ENCODE measurements around the gene ASXL3. TPM values are rescaled to one million over a fixed set of nuclear protein-coding genes. Genes with fewer than 3 reads are reported as not detected.

The ASXL3 gene
- total RNA-seq, 2 donors from 2014 or later, result not detected

DNA sequence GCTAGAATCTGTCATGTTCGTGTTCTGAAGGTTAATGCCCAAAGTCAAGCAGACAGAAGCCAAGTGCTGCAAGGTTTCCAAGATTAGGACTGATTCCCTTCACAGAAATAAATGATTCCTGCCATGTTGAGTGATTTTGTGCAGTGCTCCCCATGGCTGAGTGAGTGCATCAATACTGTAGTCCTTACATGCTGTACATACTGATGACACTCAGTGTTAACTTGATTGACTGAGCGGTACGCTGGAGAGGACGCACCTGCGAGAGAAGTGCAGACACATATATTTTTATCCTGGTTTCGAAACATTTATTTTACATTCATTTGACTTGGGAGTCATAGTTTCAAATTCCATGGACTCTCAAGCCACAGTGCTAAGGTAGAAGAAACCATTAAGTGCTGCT lies 92.0 kb downstream of the ASXL3 start:
- DNase-seq (ENCODE audit: low spot score in 2 of 2) (no peak), ATAC-seq (no peak)
- H3K36me3 Mint-ChIP-seq, result peaks cover 0 to 6% of the 10 kb centered on the region in 2 donors
- H3K27ac Mint-ChIP-seq, result no peak overlapping the region
- H3K9me3 Mint-ChIP-seq, result peaks cover 5 to 11% of the 10 kb centered on the region in 2 donors

DNA sequence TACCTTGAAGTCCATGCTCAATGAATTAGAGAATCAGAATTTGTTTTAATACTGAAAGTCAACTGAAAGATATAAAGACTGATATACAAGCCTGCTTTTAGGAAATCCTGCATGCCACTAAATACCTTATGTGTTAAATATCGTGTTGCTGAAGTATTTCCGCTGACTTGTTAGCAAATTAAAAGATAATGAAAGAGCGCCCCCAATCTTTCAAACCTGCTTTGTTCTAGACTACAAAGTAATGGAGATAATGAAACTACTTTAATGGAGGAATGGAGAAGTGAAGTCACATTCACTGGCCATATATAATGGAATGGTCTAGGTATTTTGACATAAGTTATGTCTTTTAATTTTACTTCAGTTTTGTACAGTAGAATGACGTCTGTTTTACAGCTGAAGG lies 95.7 kb downstream of the ASXL3 start:
- Mint-ChIP-seq H3K36me3 (peaks cover 0 to 6% of the 10 kb centered on the region in 2 donors), H3K9me3 (peaks cover 9 to 13% of the 10 kb centered on the region in 2 donors), H3K27ac (no peak overlapping the region)
- no peak for DNase-seq (ENCODE audit: low spot score in 2 of 2)
- ATAC-seq, result no peak

DNA sequence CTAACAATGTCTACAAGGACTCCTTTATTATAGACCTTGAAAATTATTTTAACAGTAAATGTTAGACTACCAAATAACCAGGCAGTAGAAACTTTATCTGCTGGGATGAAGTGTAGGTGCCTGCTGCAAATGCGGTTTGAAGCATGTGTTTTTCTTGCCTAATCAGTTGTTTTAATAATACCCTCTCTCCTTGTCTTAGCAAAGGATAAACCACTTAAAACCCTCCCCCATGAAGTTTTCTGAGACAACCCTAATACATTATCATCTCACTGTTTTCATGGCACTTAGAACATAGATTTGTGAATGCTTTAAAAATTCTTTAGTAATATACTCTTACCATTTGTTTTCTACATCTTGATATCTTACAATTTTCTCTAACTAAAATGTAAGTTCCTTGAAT lies 98.6 kb downstream of the ASXL3 start:
- ATAC-seq, result no peak
- H3K36me3 Mint-ChIP-seq, result peaks cover 0 to 6% of the 10 kb centered on the region in 2 donors

DNA sequence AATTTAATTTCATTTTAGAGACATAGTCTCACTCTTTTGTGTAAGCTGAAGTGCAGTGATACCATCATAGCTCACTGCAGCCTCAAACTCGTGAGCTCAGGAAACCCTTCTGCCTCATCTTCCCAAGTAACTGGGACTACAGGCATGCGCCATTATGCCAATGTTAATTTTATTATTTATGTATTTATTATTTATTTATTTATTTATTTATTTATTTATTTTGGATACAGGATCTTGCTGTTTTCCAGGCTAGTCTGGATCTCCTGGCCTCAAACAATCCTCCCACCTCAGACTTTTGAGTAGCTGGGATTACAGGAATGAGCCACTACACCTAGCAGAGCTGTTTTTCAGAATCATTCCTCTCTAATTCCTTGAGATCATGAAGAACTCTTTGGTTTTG lies 99.9 kb downstream of the ASXL3 start:
- peaks cover 8 to 9% of the 10 kb centered on the region in 2 donors for H3K9me3 Mint-ChIP-seq
- H3K27ac Mint-ChIP-seq, result no peak overlapping the region
- no peak for DNase-seq (ENCODE audit: low spot score in 2 of 2)
- ATAC-seq, result no peak
- peaks cover 0 to 6% of the 10 kb centered on the region in 2 donors for H3K36me3 Mint-ChIP-seq

More for the DNA sequence above, 98.6 kb downstream of the ASXL3 start:
- no peak overlapping the region for H3K27ac Mint-ChIP-seq
- no peak for DNase-seq (ENCODE audit: low spot score in 2 of 2)
- H3K9me3 Mint-ChIP-seq, result peaks cover 8 to 9% of the 10 kb centered on the region in 2 donors

DNA sequence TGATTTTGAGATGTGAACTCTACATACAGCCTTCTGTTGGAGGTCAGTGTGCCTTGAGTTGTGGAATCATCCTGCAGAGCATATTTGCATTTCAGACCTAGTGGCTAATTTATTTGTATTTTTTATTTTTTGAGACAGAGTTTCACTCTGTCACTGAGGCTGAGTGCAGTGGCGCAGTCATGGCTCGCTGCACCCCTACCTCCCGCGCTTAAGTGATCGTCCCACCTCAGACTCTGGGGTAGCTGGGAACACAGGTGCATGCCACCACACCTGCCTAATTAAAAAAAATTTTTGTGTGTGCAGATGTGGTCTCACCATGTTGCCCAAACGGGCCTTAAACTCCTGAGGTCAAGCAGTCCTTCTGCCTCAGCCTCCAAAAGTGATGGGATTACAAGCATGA lies 104.4 kb downstream of the ASXL3 start:
- H3K27ac Mint-ChIP-seq, result no peak overlapping the region

DNA sequence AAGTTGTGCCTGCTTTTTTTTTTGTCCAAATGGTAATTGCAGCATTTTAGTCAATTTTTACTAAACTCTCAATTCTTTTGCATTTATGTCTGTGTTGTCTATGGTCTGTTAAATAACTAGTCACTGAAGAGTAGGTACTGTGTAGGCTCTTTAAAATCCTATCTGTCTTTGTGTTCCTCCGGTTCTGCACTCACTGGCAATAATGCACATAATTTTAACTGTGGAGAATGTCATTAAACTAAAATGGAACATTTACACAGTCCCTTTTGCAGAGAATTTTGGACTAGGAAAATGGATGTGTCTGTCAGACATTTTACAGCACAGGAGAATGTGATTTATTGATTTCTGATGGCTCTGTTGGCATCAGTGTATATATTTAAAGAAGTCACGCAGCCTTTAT lies 116.6 kb downstream of the ASXL3 start:
- no peaks in the 10 kb centered on the region for H3K36me3 Mint-ChIP-seq
- H3K27ac Mint-ChIP-seq, result no peak overlapping the region
- peaks cover 21 to 24% of the 10 kb centered on the region in 2 donors for H3K9me3 Mint-ChIP-seq
- DNase-seq (ENCODE audit: low spot score in 2 of 2) (no peak), ATAC-seq (no peak)

More for the DNA sequence above, 104.4 kb downstream of the ASXL3 start:
- H3K36me3 Mint-ChIP-seq, result no peaks in the 10 kb centered on the region
- H3K9me3 Mint-ChIP-seq, result peaks cover 7 to 25% of the 10 kb centered on the region in 2 donors
- DNase-seq (ENCODE audit: low spot score in 2 of 2) (no peak), ATAC-seq (no peak)

DNA sequence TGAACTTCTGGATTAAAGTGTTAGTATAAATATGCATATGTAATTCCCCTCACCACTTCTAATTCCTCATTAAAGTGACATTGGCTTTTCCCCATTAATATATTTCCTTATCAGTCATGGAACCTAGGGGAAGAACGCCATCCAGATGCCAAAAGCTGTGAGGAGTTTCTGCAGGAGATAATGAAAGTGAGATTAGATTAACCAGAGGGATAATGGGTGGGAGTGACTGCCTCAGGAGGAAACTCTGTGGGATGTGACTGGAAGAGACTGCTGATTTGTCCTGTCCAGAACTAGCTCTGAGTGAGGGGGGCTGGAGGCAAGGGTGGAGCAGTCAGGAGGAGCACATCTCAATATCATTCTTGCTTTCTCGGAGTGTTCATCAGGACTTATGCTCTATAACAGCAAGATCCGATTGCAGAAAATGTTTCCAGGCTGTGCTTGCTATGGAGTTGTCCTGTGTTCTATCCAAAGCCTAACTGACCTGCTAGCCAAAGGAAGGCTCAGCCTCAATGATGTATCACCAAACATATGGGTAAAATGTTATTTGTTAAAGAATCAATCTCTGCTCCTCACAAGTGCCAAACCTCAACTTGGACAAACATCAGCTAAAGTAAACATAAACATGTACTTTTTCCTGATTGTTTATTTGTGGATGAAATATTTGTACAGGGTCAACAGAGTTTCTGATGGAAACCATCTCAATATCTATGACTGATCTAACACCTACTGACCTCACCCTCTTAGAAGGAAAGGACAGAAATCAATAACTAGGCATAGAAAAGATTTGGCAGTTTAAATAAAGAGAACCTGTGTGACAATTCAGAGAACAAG lies 118.5 kb downstream of the ASXL3 start:
- Mint-ChIP-seq H3K27ac (no peak overlapping the region), H3K9me3 (peaks cover 10 to 13% of the 10 kb centered on the region in 2 donors), H3K36me3 (no peaks in the 10 kb centered on the region)
- ATAC-seq (no peak), DNase-seq (ENCODE audit: low spot score in 2 of 2) (no peak)

DNA sequence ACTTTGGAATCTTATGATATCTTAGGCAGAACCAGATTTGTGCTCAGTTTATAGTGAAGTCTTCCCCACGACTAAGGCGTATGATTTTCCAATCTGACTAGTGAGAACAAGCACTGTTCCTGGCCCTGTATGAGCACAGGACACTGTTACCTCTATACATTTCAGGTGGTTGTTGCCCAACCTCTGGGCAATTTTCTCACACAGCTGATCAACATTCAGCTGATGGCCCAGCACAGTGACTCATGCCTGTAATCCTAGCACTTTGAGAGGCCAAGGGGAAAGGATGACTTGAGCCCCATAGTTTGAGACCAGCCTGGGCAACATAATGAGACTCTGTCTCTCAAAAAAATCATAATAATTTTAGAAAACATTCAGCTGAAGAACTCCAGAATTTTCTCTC lies 119.5 kb downstream of the ASXL3 start:
- DNase-seq (ENCODE audit: low spot score in 2 of 2) (no peak), ATAC-seq (no peak)
- Mint-ChIP-seq H3K27ac (no peak overlapping the region), H3K36me3 (no peaks in the 10 kb centered on the region), H3K9me3 (peaks cover 9 to 11% of the 10 kb centered on the region in 2 donors)

DNA sequence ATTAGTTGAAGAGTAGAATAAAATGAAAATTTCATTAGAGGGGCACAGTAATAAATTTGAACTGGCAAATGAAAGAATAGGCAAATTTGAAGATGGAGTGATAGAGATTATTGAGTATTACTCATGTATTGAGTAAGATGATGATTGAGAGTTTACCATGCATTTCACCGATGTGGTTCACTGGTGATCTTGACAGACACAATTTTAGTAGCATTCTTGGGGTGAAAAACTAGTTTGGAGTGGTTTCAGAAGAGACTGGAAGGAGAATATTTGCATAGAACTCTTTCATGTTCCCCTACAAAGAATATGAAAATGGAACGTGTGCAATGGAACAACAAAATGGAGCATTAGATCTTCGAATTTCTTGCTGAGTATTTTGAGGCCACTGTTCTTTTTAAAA lies 121.4 kb downstream of the ASXL3 start:
- DNase-seq (ENCODE audit: low spot score in 2 of 2) (no peak), ATAC-seq (no peak)
- no peaks in the 10 kb centered on the region for H3K36me3 Mint-ChIP-seq
- H3K27ac Mint-ChIP-seq, result no peak overlapping the region
- H3K9me3 Mint-ChIP-seq, result peaks cover 0 to 4% of the 10 kb centered on the region in 2 donors

DNA sequence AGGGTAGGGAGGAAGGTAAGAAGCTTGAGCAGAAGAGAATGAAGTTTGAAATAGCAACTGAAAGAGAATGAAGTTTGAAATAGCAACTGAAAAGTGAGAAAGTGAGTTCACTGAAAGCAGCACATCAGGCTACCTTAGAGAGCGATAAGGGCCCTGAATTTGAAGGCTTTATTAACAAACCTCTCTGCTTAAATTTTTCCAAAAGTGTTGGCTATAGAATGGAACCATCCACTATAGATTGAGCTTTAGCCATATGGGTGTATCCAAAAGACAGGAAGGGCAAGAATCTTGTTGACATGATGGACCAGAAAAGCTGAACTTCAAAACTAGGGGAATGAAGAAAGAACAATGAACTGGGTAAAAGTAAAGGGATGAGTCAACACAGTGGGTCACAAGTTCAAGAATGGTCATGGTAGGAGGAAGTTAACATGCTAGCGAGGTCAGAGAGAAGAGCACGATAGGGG lies 122.5 kb downstream of the ASXL3 start:
- H3K9me3 Mint-ChIP-seq, result no peaks in the 10 kb centered on the region
- H3K36me3 Mint-ChIP-seq, result no peaks in the 10 kb centered on the region
- H3K27ac Mint-ChIP-seq, result no peak overlapping the region
- no peak for ATAC-seq
- DNase-seq (ENCODE audit: low spot score in 2 of 2), result no peak

DNA sequence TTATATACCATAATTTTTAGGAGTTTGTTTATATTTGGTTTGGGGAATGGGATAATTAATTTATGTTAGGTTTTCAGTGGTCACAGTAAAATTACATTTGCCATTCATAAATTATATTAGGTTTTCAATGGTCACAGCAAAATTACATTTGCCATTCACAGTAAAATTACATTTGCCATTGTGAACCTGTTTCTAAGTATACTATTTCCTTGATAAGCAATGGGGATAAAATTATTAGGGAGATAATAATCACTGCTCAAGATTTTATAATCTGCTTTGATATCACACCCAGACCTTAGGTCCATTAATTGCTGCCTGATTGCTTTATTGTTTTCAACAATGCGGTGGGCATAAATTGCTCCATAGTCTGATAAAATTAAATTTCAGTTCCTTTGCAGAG lies 124.6 kb downstream of the ASXL3 start:
- ATAC-seq, result no peak
- no peak overlapping the region for H3K27ac Mint-ChIP-seq
- peaks cover 0 to 5% of the 10 kb centered on the region in 2 donors for H3K9me3 Mint-ChIP-seq
- H3K36me3 Mint-ChIP-seq, result no peaks in the 10 kb centered on the region
- no peak for DNase-seq (ENCODE audit: low spot score in 2 of 2)

DNA sequence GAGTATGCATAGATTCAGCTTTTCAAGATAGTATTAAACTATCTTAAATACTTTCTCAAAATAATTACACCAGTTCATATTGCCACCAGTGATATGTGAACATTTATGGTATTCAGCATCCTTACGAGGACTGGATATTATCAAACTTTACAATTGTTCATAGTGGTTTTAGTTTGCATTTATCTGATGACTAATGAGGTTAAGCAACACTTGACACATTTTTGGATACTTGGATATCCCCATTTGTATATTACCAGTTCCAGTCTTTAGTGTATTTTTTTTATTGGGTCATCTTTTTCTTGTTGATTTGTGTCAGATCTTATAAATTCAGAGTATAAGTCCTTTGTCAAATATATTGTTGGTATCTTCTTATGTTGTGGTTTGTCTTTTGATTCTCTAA lies 128.4 kb downstream of the ASXL3 start:
- no peak overlapping the region for H3K27ac Mint-ChIP-seq
- no peak for DNase-seq (ENCODE audit: low spot score in 2 of 2)
- peaks cover 0 to 8% of the 10 kb centered on the region in 2 donors for H3K9me3 Mint-ChIP-seq
- no peak for ATAC-seq
- no peaks in the 10 kb centered on the region for H3K36me3 Mint-ChIP-seq

DNA sequence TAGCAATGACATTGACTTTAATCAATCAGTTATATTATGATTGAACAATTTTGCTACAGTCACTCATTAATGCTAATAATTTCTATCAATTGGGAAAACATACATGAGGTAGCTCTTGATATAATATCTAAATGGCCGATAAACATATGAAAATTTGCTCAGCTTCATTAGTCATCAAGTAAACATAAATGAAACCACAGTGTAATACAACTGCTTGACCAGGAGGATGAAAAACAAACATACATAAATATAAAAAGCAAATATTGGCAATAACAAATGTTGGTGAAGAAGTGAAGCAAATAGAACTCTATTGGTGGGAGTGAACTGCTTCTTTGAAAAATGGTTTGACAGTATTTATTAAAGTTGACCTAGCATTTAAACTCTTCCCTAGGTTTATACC lies 130.9 kb downstream of the ASXL3 start:
- Mint-ChIP-seq H3K27ac (no peak overlapping the region), H3K36me3 (no peaks in the 10 kb centered on the region), H3K9me3 (peaks cover 4 to 13% of the 10 kb centered on the region in 2 donors)
- DNase-seq (ENCODE audit: low spot score in 2 of 2), result no peak
- no peak for ATAC-seq

DNA sequence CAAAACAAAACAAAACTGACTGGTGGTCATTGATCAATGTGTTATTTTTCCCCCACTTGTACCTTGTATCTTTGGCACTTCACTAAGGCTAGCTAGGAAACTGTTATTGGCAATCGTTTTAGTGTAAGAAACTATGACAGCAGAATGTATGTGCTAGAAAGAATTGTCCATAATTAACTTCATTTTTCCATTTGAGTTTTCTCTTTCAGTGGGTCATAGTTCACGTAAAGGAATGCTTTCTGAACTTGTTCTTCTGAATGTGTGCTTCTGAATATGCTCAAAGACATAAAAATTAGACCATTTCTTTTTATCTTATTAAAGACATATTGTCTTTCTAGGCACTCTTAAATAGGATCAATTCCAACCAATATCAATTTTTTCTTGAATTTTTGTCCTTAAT lies 132.2 kb downstream of the ASXL3 start:
- Mint-ChIP-seq H3K27ac (no peak overlapping the region), H3K36me3 (no peaks in the 10 kb centered on the region), H3K9me3 (peaks cover 4 to 21% of the 10 kb centered on the region in 2 donors)
- ATAC-seq (no peak), DNase-seq (ENCODE audit: low spot score in 2 of 2) (no peak)

DNA sequence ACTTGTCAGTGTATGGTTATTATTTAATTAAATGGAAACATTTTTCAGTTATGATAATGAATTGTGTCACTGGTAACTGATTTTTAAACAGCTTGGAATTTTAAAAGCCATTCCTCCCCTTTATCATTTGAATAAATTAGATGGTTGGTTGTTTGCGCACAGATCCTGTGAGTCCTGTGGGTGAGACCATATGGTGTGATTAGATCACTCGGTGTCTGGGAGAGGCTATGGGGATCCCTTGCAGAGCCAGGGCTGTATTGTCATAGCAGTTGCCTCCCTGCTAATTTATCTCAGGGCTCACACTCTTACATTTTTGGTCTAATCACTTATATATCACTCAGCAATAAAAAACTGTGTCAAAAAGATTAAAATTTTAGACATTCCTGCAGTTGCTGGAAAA lies 133.5 kb downstream of the ASXL3 start:
- Mint-ChIP-seq H3K36me3 (no peaks in the 10 kb centered on the region), H3K27ac (no peak overlapping the region), H3K9me3 (peaks cover 4 to 21% of the 10 kb centered on the region in 2 donors)
- no peak for ATAC-seq
- DNase-seq (ENCODE audit: low spot score in 2 of 2), result no peak

DNA sequence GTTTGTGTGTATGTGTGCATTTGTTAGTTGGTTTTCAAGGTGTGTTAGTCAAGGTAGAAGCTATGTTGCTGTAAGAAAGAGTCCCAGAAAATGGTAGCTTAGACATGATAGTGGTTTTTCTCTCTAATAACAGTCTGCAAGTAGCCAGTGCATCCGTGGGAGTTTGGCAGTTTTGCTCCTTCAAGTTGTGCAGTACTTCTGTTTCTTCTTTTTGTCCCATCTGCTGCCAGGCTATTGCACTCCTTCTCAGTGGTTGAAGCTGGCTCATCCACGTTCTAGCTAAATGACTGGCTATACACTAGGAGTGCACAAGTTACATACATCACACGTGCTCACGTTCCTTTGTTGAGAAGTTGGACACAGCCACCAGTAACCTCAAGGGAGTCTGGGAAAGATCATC lies 134.7 kb downstream of the ASXL3 start:
- no peak for ATAC-seq
- Mint-ChIP-seq H3K27ac (no peak overlapping the region), H3K36me3 (no peaks in the 10 kb centered on the region), H3K9me3 (peaks cover 4 to 16% of the 10 kb centered on the region in 2 donors)
- DNase-seq (ENCODE audit: low spot score in 2 of 2), result no peak

DNA sequence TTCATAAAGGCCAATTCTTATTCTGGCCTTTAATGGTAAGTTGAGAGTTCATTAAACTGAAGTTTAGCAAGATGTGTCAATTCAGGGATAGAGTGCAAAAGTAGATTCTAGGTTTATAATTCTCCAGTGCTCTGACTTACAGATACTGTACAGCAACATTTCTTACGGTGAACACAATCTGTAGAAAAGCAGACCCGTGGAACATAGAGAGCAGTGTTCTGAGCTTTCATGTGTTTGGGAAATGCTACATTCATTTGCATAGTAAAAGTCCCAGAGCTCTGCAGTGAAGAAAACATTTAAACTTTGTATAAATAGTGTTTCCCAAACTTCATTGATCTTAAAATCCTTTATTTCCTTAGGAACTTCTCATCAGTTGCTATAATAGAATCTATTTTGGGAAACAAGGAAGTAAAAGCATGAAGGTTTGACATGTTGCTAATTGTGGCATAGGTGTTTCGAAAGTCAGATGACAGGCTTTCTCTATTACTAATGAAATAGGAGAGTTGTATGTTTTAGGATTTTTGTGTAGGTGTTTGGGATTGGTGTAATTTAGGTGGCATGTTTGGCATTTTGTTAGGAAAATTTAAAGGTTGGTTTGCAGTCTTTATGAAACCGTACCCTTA lies 138.2 kb downstream of the ASXL3 start:
- no peak overlapping the region for H3K27ac Mint-ChIP-seq
- peaks cover 7 to 17% of the 10 kb centered on the region in 2 donors for H3K9me3 Mint-ChIP-seq
- H3K36me3 Mint-ChIP-seq, result no peaks in the 10 kb centered on the region
- no peak for ATAC-seq
- DNase-seq (ENCODE audit: low spot score in 2 of 2), result no peak

DNA sequence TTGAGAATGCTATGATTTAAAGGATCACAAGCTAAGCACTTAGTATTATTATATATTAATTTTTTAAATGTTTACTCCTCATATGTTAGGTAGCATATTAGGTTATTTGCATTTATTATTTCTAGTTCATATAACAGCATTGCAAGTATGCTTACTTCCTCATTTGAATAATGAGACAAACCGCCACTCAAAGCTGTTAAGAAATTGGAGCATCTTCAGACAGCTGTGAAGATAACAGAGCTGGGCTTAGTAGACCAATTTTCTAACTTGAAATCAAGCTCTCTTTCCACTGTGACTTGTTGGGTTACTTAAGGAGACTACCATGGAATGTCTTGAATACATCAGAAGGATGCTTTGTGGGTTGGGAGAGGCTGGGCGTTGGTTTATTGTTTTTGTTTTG lies 139.3 kb downstream of the ASXL3 start:
- DNase-seq (ENCODE audit: low spot score in 2 of 2) (no peak), ATAC-seq (no peak)
- no peaks in the 10 kb centered on the region for H3K36me3 Mint-ChIP-seq
- H3K9me3 Mint-ChIP-seq, result peaks cover 7 to 17% of the 10 kb centered on the region in 2 donors
- no peak overlapping the region for H3K27ac Mint-ChIP-seq
